Measurements from ENCODE around the gene ARHGAP26. TPM values are rescaled to one million over a fixed set of nuclear protein-coding genes. Genes with fewer than 3 reads are reported as not detected.

Gene ARHGAP26
- total RNA-seq, 4 donors from 2014 or later, result 22.3 to 40.7 (median 28.2) TPM

DNA sequence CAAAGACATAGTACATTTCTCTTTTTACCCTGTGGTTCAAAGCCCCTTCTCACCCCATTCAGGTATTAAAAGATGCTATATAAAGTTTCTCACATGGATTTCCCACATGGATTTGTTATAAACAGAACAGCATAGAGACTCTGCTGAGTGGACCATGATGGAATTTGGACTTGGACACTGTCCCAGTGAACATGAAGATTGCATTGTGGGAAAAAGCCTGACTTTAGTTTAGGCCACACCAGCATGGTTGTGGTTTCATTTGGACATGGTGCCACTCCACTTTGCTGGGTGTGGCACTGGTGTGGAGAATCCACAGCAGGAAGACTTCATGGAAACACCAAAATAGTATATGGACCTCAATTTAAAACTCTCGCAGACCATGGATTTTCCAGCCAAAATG lies 124.6 kb downstream of the ARHGAP26 start:
- H3K36me3 ChIP-seq, result peaks cover 0 to 31% (median 14%) of the 10 kb centered on the region in 4 donors
- no peaks in the 10 kb centered on the region for H3K9me3 ChIP-seq
- no peak for TF ChIP-seq CTCF (IDR thresholded peaks at IDR 0.05)
- TF ChIP-seq POLR2A (IDR thresholded peaks at IDR 0.05; ENCODE audit: low read depth), result no peak
- no peak for TF ChIP-seq EP300 (IDR thresholded peaks at IDR 0.05)
- TF ChIP-seq POLR2AphosphoS5 (IDR thresholded peaks at IDR 0.05), result no peak
- no peaks in the 10 kb centered on the region for H3K27me3 ChIP-seq
- no peak for DNase-seq (ENCODE audit: extremely low spot score)
- H3K4me3 ChIP-seq, result no peak overlapping the region
- H3K4me1 ChIP-seq, result peaks cover 7 to 11% (median 8%) of the 10 kb centered on the region in 4 donors
- WGBS, result 96% methylated on average over 1 of the region's 1 CpG
- intact Hi-C loops (cut with DNase I), result no loop called here
- no peak overlapping the region for H3K27ac ChIP-seq (replicated peaks in 1 of 4)

DNA sequence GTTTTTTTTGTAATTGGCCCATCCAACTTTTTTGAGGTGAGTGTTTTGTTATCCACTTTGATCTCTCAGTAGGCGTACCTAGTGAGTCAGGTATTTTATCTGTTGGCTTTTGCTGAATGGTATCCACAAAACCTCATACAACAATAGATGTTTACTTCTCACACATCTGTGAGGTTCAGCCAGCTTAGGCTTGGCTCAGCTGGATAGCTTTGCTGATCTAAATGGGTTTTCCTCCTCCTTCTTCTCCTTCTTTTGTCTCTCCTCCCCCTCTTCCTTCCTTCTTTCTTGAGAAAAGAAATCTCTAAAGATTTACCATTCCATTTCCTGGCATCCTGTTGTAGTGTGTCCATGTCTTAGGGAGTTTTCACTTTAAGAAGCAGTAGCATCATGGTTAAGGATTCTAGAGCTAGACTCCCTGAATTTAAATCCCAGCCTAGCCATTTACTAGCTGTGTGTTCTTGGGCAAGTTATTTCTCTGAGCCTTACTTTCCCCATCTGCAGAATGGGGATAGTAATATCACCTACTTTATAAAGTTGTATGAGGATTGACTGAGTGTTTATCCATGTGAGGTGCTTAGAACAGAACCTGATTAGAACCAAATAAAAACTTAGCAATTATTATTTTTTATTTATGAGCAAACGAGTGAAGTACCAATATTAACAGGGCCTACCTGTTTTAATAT lies 126.3 kb downstream of the ARHGAP26 start:
- WGBS, result 96% methylated on average over 2 of the region's 2 CpGs
- no peak for TF ChIP-seq POLR2A (IDR thresholded peaks at IDR 0.05; ENCODE audit: low read depth)
- DNase-seq (ENCODE audit: extremely low spot score), result no peak
- no peak overlapping the region for H3K27ac ChIP-seq (replicated peaks in 1 of 4)
- no peaks in the 10 kb centered on the region for H3K9me3 ChIP-seq
- intact Hi-C loops (cut with DNase I), result no loop called here
- H3K4me3 ChIP-seq, result no peak overlapping the region
- H3K4me1 ChIP-seq, result peaks cover 7 to 11% (median 8%) of the 10 kb centered on the region in 4 donors
- peaks cover 0 to 32% (median 15%) of the 10 kb centered on the region in 4 donors for H3K36me3 ChIP-seq
- H3K27me3 ChIP-seq, result no peaks in the 10 kb centered on the region

GRCh38 chr5:142897328-142897727 lies 127.2 kb downstream of the ARHGAP26 start:
- no peak for DNase-seq (ENCODE audit: extremely low spot score)
- H3K9me3 ChIP-seq, result no peaks in the 10 kb centered on the region
- intact Hi-C loops (cut with DNase I), result no loop called here
- 83% methylated on average over 4 of the region's 4 CpGs for WGBS
- no peak overlapping the region for H3K27ac ChIP-seq (replicated peaks in 1 of 4)
- H3K4me1 ChIP-seq, result peaks cover 7 to 14% (median 8%) of the 10 kb centered on the region in 4 donors
- TF ChIP-seq POLR2A (IDR thresholded peaks at IDR 0.05; ENCODE audit: low read depth) (no peak), CTCF (IDR thresholded peaks at IDR 0.05) (no peak), EP300 (IDR thresholded peaks at IDR 0.05) (no peak), POLR2AphosphoS5 (IDR thresholded peaks at IDR 0.05) (no peak)
- no peaks in the 10 kb centered on the region for H3K27me3 ChIP-seq
- H3K4me3 ChIP-seq, result no peak overlapping the region
- peaks cover 0 to 41% (median 23%) of the 10 kb centered on the region in 4 donors for H3K36me3 ChIP-seq

DNA sequence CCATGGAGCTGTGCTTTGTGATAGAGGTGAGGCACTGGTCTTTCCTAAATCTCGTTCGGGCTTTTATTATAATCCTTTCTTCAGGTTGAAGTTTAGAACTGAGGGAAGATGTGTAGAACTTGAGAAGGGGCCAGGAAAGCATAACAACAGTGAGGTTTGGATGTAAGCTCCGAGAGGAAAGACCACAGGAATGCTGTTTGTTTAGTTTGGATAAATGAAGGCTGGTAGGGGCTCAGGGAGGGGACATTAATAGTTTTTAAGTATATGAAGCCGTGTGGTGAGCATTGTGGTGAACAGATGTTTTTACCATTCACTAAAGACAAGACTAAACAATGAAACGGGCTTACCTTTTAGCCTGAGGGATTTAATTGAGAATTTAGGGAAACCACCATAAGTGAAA lies 130.8 kb downstream of the ARHGAP26 start:
- H3K4me1 ChIP-seq, result peaks cover 0 to 3% (median 0%) of the 10 kb centered on the region in 4 donors
- H3K9me3 ChIP-seq, result no peaks in the 10 kb centered on the region
- WGBS, result 67% methylated on average over 5 of the region's 5 CpGs
- no peak for DNase-seq (ENCODE audit: extremely low spot score)
- TF ChIP-seq POLR2A (IDR thresholded peaks at IDR 0.05; ENCODE audit: low read depth) (no peak), CTCF (IDR thresholded peaks at IDR 0.05) (no peak), EP300 (IDR thresholded peaks at IDR 0.05) (no peak), POLR2AphosphoS5 (IDR thresholded peaks at IDR 0.05) (no peak)
- H3K4me3 ChIP-seq, result no peak overlapping the region
- H3K27me3 ChIP-seq, result no peaks in the 10 kb centered on the region
- intact Hi-C loops (cut with DNase I), result no loop called here
- H3K27ac ChIP-seq (replicated peaks in 1 of 4), result no peak overlapping the region
- peaks cover 0 to 66% (median 45%) of the 10 kb centered on the region in 4 donors for H3K36me3 ChIP-seq

GRCh38 chr5:142901476-142902185 lies 131.5 kb downstream of the ARHGAP26 start:
- no peaks in the 10 kb centered on the region for H3K27me3 ChIP-seq
- no peak for TF ChIP-seq POLR2AphosphoS5 (IDR thresholded peaks at IDR 0.05)
- no peak for TF ChIP-seq CTCF (IDR thresholded peaks at IDR 0.05)
- TF ChIP-seq EP300 (IDR thresholded peaks at IDR 0.05), result no peak
- TF ChIP-seq POLR2A (IDR thresholded peaks at IDR 0.05; ENCODE audit: low read depth), result no peak
- H3K27ac ChIP-seq (replicated peaks in 1 of 4), result no peak overlapping the region

More at GRCh38 chr5:142901476-142902185, 131.5 kb downstream of the ARHGAP26 start:
- H3K9me3 ChIP-seq, result no peaks in the 10 kb centered on the region
- 75% methylated on average over 3 of the region's 3 CpGs for WGBS
- H3K36me3 ChIP-seq, result peaks cover 4 to 63% (median 47%) of the 10 kb centered on the region in 4 donors
- intact Hi-C loops (cut with DNase I), result no loop called here
- DNase-seq (ENCODE audit: extremely low spot score), result no peak
- H3K4me1 ChIP-seq, result peaks cover 0 to 3% (median 0%) of the 10 kb centered on the region in 4 donors
- H3K4me3 ChIP-seq, result no peak overlapping the region
